ENCODE data around the gene C1QTNF6. TPM values are rescaled to one million over a fixed set of nuclear protein-coding genes. Genes with fewer than 3 reads are reported as not detected.

C1QTNF6 gene
- polyA plus RNA-seq, 1 of the 3 experiments (the other 2 are of a cell fraction): 47.7 TPM

GRCh38 chr22:37156686-37157435 is 31.2 kb downstream of the C1QTNF6 start:
- no peak overlapping the region for H3K9ac ChIP-seq
- H3F3A ChIP-seq (replicated peaks; ENCODE audit: insufficient read depth): no peaks in the 10 kb centered on the region
- H3K4me1 ChIP-seq (ENCODE audit: control insufficient read depth in 1 of 2, insufficient read depth in 2 of 2, low read depth in 1 of 2, low read length in 1 of 2): no peaks in the 10 kb centered on the region
- H3K4me3 ChIP-seq (ENCODE audit: low read depth in 2 of 2, low read length in 1 of 2): no peak overlapping the region
- H3K9me2 ChIP-seq: no peaks in the 10 kb centered on the region
- TF ChIP-seq ZBTB33 (IDR thresholded peaks at IDR 0.05; ENCODE audit: borderline replicate concordance, low read depth) (no peak), POLR2AphosphoS5 (IDR thresholded peaks at IDR 0.05; ENCODE audit: low read depth, low read length) (no peak), FOXM1 (IDR thresholded peaks at IDR 0.05; ENCODE audit: low read depth) (no peak), CHD2 (IDR thresholded peaks at IDR 0.05; ENCODE audit: low read length, partially characterized antibody) (no peak), PBX3 (IDR thresholded peaks at IDR 0.05) (no peak), CTCF (IDR thresholded peaks at IDR 0.05) (no peak), YY1 (IDR thresholded peaks at IDR 0.05; ENCODE audit: low read depth) (no peak), FOXJ3 (CRISPR knock-in tag; IDR thresholded peaks at IDR 0.05) (no peak), SMC3 (IDR thresholded peaks at IDR 0.05; ENCODE audit: low read depth, low read length) (no peak), RCOR1 (IDR thresholded peaks at IDR 0.05; ENCODE audit: low read length) (no peak), MXI1 (IDR thresholded peaks at IDR 0.05; ENCODE audit: low read depth, low read length) (no peak), MAX (IDR thresholded peaks at IDR 0.05; ENCODE audit: low read depth) (no peak), TEAD4 (IDR thresholded peaks at IDR 0.05; ENCODE audit: borderline replicate concordance, insufficient read depth) (no peak), JUND (IDR thresholded peaks at IDR 0.05) (no peak), RAD21 (IDR thresholded peaks at IDR 0.05; ENCODE audit: low read length) (no peak)
- no peaks in the 10 kb centered on the region for H3K27me3 ChIP-seq (ENCODE audit: insufficient read depth)
- H3K27ac ChIP-seq (ENCODE audit: low read depth in 2 of 2, low read length in 1 of 2): no peak overlapping the region
- DNase-seq: no peak
- no peaks in the 10 kb centered on the region for H3K9me3 ChIP-seq
- POLR2A ChIA-PET: no interaction called here
- no peaks in the 10 kb centered on the region for H3K79me2 ChIP-seq (ENCODE audit: insufficient read depth)
- 84% methylated on average over 12 of the region's 13 CpGs for WGBS (ENCODE audit: low lambda C conversion rate)
- H4K20me1 ChIP-seq (ENCODE audit: insufficient read depth): no peaks in the 10 kb centered on the region
- CTCF ChIA-PET: interaction anchor here (0.7 to 2.5 kb wide), 5 partner anchors 9 to 43 kb away, joined by 3 to 13 read pairs (median 5); no protein-coding TSS in a partner anchor
- no peak overlapping the region for H3K4me2 ChIP-seq
- H3K36me3 ChIP-seq (replicated peaks in 1 of 2; ENCODE audit: control insufficient read depth in 1 of 2, insufficient read depth in 2 of 2, low read length in 1 of 2): no peaks in the 10 kb centered on the region
- no peak overlapping the region for H2AFZ ChIP-seq (ENCODE audit: low read depth)
